ENCODE results near the gene IMPA2. TPM values are rescaled to one million over a fixed set of nuclear protein-coding genes. Genes with fewer than 3 reads are reported as not detected.

Gene IMPA2
- total and polyA plus RNA-seq, 2 of the 13 experiments (the other 11 are each of a cell fraction or from before 2014, with no cell fraction given), result 37.8 to 71.8 TPM

DNA sequence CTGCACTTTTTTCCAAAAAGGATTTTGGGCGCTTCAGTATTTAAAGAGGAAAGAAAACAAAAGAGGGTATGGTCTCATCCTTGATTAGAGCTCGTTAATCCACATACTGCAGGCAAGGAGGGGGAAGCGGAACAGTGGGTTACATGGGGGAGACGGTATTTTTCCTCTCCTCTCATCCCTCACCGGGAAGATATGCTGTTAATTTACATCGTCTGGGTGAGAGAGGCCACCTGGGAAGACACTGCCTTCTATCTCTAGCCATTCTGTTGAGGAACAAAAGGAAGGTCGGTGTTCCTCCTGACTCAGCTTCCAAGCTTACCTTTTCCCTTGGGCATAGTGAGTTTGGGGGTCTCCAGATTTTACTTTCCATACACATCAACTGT lies 52.3 kb downstream of the IMPA2 start:
- FAIRE-seq (no peak), DNase-seq (ENCODE audit: low spot score) (no peak), ATAC-seq (no peak)
- no peak overlapping the region for H3K4me2 ChIP-seq (ENCODE audit: low read depth, low read length)
- no peaks in the 10 kb centered on the region for H3K79me2 ChIP-seq (ENCODE audit: insufficient read depth, low read length)
- ChIA-PET POLR2A (no interaction called here), CTCF (ENCODE audit: low intra/inter-chr PET ratio, low total read pairs) (no interaction called here)
- H4K20me1 ChIP-seq (ENCODE audit: insufficient read depth, low read length), result no peaks in the 10 kb centered on the region
- H3K9me3 ChIP-seq (ENCODE audit: low read length), result no peaks in the 10 kb centered on the region
- BruUV-seq (replicated peaks), result no TSS peak
- H3K4me3 ChIP-seq (replicated peaks in 1 of 3; ENCODE audit: insufficient read depth in 1 of 3, low read depth in 2 of 3, low read length in 3 of 3), result no peak overlapping the region
- intact Hi-C loops (cut with micrococcal nuclease; ENCODE audit: unreplicated experiment), result no loop called here
- H3K4me1 ChIP-seq (ENCODE audit: insufficient read depth, low read length), result peaks cover 12% of the 10 kb centered on the region
- no peak overlapping the region for H2AFZ ChIP-seq (ENCODE audit: low read length)
- 92% methylated on average over 7 of the region's 7 CpGs for WGBS (ENCODE audit: low lambda C conversion rate)
- in situ Hi-C loops (cut with HindIII; ENCODE audit: extremely low pct_ligation_motif_present, low pct_unique_long_range_greater_than_20kb), result no loop called here
- H3K27me3 ChIP-seq (ENCODE audit: control insufficient read depth in 1 of 2, insufficient read depth in 2 of 2, low read length in 2 of 2), result peaks cover 0 to 6% of the 10 kb centered on the region in 2 experiments; a peak in 1 of 5 replicates
- peaks cover 4 to 18% of the 10 kb centered on the region in 2 experiments; a peak in 4 of 5 replicates for H3K36me3 ChIP-seq (replicated peaks in 1 of 2; ENCODE audit: control insufficient read depth in 1 of 2, insufficient read depth in 2 of 2, low read length in 2 of 2)
- no peak overlapping the region for H3K27ac ChIP-seq (ENCODE audit: extremely low read length, insufficient read depth, low read length)
- TF ChIP-seq ZNF563 (CRISPR knock-in tag; IDR thresholded peaks at IDR 0.05) (no peak), ZFY (CRISPR knock-in tag; IDR thresholded peaks at IDR 0.05) (no peak), ZSCAN25 (CRISPR knock-in tag; IDR thresholded peaks at IDR 0.05) (no peak), ZNF660 (CRISPR knock-in tag; IDR thresholded peaks at IDR 0.05; ENCODE audit: borderline replicate concordance, low read depth) (no peak), MAF1 (CRISPR knock-in tag; IDR thresholded peaks at IDR 0.05; ENCODE audit: borderline replicate concordance) (no peak), ZFP36 (IDR thresholded peaks at IDR 0.05; ENCODE audit: borderline replicate concordance, low read depth, low read length, partially characterized antibody) (no peak)
- TF ChIP-seq, protein P1, sequence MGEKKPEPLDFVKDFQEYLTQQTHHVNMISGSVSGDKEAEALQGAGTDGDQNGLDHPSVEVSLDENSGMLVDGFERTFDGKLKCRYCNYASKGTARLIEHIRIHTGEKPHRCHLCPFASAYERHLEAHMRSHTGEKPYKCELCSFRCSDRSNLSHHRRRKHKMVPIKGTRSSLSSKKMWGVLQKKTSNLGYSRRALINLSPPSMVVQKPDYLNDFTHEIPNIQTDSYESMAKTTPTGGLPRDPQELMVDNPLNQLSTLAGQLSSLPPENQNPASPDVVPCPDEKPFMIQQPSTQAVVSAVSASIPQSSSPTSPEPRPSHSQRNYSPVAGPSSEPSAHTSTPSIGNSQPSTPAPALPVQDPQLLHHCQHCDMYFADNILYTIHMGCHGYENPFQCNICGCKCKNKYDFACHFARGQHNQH (CRISPR knock-in tag; IDR thresholded peaks at IDR 0.05), result no peak
- TF ChIP-seq, protein P2, sequence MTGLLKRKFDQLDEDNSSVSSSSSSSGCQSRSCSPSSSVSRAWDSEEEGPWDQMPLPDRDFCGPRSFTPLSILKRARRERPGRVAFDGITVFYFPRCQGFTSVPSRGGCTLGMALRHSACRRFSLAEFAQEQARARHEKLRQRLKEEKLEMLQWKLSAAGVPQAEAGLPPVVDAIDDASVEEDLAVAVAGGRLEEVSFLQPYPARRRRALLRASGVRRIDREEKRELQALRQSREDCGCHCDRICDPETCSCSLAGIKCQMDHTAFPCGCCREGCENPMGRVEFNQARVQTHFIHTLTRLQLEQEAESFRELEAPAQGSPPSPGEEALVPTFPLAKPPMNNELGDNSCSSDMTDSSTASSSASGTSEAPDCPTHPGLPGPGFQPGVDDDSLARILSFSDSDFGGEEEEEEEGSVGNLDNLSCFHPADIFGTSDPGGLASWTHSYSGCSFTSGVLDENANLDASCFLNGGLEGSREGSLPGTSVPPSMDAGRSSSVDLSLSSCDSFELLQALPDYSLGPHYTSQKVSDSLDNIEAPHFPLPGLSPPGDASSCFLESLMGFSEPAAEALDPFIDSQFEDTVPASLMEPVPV (CRISPR knock-in tag; IDR thresholded peaks at IDR 0.05), result no peak
- no peak overlapping the region for H3K9ac ChIP-seq (ENCODE audit: insufficient read depth, low read depth, low read length)

Data from HepG2 (cell line).